GM10248 (cell line): ENCODE data around the gene NHLRC4.

Experiments used
- CTCF ChIA-PET: fragments of 300-600 bp; sonication (Branson Sonifier 250); formaldehyde crosslinking; extraction: SDS; loops from one replicate; lab custom pipeline; 2021; ENCODE audit warnings: antibody characterized with exemption; lab: Yijun Ruan, JAX
- POLR2A ChIA-PET: fragments of 350-650 bp; sonication (Branson Sonifier 250); formaldehyde crosslinking; extraction: SDS; loops from one replicate; lab custom pipeline; 2020; ENCODE audit warnings: antibody characterized with exemption; lab: Yijun Ruan, JAX
- DNase-seq: peaks from one replicate; pipeline ENCODE4 v3.0.0; 2012; ENCODE audit errors: extremely low spot score
- TF ChIP-seq, protein P1 (sequence below): IDR thresholded peaks from 2 replicates; pipeline ENCODE4 v1.5.1; 2012; ENCODE audit warnings: mild to moderate bottlenecking, low read depth; ENCODE audit errors: extremely low read depth, missing control alignments, control extremely low read depth

Gene NHLRC4

DNA sequence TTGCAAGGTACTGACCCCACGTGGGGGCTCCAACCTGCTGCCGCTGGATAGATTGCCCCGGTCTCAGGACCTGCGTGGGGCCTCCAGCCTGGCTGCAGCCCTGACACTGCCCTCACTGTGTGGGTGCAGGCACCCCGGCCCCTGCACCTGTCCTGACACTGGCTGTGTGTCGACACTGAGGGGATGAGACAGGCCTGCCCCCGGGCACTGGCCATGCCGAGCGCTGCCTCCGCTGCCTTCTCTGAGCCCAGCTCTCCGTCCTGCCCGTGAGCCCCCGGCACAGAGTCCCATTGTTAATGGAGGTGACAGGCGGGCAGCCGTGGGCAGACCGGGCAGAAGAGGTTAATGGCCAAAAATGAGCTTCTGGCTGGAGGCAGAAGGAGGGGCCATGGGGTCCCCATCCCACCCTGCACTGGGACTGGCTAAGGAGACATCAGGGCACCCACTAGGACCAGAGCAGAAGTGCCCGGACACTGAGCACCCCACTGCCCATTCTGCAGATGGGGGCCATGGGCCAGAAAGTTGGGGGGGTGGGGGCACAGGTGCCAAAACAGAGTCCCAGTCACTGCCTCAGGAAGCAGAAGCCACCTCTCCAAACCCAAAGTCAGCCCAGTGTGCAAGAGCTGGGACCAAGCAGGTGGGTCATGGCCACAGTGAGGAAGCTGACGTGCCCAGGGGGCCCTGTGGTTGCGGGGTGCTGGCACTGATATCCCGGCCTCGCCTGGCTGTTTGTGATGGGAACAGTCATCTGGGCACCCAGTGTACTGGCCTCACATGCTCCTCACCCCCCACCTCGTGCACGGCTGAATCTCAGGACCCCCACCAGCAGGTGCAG lies 9.1 kb upstream of the NHLRC4 start:
- POLR2A ChIA-PET, result no interaction called here

DNA sequence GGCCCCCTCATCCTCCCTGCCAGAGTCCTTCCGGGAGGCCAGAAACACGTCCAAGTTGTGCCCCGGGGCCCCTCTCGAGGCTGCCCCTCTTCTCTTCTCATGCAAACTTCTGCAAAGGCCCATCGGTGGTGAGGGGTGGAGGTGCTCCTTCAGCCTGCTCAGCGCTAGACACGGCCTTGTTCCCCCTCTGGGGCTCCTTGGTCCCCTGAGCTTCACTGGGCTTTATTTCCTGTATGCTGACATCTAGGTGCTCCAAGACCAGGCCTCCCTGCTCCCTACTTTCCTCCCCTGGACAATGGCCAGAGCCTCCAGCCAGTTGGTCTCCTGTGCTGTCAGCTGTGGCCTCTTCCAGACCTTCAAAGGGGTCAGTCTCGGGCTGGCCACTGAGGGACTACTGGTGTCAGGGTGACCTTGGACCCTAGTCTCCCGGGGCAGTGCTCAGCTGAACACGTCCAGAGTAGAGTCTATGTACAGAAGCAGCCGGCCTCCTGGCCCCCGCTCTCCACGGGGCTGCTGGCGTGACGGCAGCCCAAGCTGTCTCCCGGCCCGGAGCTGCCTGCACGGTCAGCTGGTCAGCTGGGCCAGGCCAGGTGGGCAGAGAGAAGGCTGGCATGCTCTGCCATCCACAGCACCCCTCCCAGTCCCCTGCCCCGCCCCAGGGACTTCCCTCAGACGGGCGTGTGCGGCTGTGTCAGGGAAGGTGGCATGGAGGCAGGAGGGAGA lies 8.3 kb upstream of the NHLRC4 start:
- CTCF ChIA-PET, result no interaction called here
- DNase-seq, result no peak
- TF ChIP-seq, protein P1, sequence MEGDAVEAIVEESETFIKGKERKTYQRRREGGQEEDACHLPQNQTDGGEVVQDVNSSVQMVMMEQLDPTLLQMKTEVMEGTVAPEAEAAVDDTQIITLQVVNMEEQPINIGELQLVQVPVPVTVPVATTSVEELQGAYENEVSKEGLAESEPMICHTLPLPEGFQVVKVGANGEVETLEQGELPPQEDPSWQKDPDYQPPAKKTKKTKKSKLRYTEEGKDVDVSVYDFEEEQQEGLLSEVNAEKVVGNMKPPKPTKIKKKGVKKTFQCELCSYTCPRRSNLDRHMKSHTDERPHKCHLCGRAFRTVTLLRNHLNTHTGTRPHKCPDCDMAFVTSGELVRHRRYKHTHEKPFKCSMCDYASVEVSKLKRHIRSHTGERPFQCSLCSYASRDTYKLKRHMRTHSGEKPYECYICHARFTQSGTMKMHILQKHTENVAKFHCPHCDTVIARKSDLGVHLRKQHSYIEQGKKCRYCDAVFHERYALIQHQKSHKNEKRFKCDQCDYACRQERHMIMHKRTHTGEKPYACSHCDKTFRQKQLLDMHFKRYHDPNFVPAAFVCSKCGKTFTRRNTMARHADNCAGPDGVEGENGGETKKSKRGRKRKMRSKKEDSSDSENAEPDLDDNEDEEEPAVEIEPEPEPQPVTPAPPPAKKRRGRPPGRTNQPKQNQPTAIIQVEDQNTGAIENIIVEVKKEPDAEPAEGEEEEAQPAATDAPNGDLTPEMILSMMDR, result no peak
- POLR2A ChIA-PET, result no interaction called here

More for the DNA sequence above, 9.1 kb upstream of the NHLRC4 start:
- CTCF ChIA-PET, result no interaction called here
- no peak for DNase-seq
- TF ChIP-seq, protein P1, result no peak

DNA sequence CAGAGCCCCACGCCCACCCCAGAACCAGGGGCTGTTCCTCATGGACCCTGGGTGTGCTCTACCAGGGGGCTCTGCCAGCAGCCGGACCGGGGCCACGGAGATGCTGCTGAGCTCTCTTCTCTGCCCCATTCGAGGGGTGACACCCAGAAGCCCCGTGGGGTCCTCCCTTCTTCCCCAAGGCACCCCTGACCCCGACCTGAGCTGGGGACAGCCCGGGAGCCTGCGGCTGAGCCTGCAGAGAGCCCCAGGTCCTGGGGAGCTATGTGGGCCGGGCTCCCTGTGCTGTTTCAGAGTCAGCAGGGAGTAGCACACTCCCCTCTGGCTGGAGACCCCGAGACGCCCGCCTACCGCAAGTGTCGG lies 7.8 kb upstream of the NHLRC4 start:
- DNase-seq, result no peak
- TF ChIP-seq, protein P1, result no peak
- CTCF ChIA-PET, result no interaction called here
- POLR2A ChIA-PET, result no interaction called here

DNA sequence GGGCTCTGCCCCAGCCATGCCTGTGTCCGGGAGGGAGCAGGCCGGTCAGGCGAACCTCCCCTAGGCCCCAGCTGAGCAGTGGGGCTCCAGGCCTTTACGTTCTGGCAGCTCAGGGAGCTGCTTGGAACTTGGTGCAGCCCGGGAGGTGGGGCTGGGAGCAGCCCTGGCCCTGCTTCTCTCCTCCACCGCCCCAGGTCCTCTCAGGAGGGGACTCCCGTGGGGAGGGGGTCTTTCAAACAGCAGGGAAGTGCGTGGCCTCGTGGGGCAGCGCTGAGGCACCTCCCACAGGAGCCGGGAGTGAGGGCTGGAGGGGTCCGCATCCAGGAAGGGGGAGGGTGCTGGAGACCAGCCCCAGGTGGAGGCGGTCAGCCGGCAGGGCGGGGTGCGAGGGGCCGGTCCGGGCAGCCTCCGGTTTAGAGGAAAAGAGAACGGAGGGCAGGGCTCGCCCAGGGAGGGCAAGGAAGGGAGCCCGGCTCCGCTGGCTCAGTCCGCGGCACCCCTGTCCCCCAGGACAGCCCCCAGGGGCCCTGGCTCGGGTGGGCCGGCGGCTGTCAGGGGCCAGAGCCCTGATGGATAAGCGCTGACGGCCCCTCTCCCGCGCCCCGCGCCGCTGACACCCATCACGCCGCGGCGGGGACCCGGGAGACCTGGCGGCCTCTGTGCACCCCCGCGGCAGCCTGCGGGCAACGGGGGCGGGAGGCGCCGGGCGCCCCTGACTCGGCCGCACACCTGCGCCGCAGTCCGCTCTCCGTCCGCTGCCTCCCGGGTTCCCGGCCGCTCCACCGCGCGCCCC lies 7.2 kb upstream of the NHLRC4 start:
- no peak for DNase-seq
- POLR2A ChIA-PET, result no interaction called here

DNA sequence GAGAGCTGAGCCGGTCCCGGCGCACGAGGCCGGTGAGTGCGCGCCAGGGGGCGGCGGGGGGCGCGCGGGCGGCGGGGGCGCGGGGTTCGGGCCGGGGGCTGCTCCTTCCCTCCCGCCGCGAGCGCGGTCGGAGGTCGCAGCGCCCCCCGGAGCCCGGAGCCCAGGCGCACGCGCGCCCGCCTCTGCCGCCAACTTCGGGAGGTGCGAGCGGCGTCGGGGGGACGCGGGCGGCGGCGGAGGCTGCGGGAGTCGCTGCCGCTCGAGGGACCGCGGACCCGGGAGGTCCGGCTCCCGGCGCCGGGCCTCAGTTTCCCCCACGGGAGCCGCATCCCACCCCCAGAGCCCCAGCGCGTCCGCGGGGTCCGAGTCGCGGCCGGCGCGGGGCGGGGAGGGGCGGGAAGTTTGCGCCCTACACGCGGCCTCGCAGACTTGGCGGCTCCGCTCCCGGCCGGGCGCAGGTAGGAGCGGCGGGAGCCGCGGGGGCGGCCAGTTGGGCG lies 6.6 kb upstream of the NHLRC4 start, which contains the start of gene PRR35:
Gene PRR35 (plus strand): TSS at position 191 of the 497 bp plus-strand sequence. CDS start 2,901 bp downstream, outside the sequence.
- CTCF ChIA-PET, result no interaction called here
- no peak for DNase-seq
- TF ChIP-seq, protein P1, result no peak
- POLR2A ChIA-PET, result no interaction called here

More for the DNA sequence above, 7.2 kb upstream of the NHLRC4 start:
- TF ChIP-seq, protein P1, result no peak
- CTCF ChIA-PET, result no interaction called here

DNA sequence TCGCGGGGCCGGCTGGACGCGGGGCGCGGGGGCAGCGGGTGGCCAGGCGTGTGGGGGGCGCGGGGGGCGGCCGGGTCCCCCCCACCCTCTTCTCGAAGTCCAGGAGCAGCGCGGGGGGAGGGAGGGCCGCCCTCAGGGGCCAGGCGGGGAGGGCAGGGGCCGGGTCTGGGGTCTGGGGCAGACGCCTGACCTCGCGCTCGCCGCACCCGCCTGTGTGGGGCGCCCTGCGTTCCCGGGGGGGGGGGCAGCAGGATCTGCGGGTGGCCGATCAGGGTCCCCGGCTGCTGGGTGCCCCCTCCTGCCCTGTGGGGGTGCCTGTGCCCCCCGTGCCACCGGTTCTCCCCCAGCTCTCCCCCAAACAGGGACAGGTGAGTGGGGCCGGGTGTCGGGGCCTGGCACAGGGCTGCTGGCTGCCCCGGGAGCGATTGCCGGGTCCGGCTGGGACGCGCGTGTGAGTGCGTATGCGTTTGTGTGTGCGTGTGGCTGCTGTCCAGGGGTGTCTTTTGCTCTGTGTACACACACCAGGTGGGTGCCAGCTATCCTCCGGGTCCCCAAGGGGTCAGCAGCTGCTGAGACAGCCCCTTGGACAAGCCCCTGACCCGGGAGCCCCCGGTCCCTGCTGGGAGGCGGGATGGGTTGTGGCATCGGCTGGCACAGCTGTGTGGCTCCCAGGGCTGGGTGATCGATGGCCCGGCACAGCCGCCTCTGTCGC lies 5.9 kb upstream of the NHLRC4 start:
- ChIA-PET POLR2A (no interaction called here), CTCF (no interaction called here)
- TF ChIP-seq, protein P1, result no peak
- DNase-seq, result no peak
